Measurements from ENCODE around the gene CKAP5.
"Not testable (repeated sequence)": the region's sequence is repeated elsewhere in the genome, so short reads cannot be mapped to it uniquely, and the experiment has no call there.

CKAP5 gene

DNA sequence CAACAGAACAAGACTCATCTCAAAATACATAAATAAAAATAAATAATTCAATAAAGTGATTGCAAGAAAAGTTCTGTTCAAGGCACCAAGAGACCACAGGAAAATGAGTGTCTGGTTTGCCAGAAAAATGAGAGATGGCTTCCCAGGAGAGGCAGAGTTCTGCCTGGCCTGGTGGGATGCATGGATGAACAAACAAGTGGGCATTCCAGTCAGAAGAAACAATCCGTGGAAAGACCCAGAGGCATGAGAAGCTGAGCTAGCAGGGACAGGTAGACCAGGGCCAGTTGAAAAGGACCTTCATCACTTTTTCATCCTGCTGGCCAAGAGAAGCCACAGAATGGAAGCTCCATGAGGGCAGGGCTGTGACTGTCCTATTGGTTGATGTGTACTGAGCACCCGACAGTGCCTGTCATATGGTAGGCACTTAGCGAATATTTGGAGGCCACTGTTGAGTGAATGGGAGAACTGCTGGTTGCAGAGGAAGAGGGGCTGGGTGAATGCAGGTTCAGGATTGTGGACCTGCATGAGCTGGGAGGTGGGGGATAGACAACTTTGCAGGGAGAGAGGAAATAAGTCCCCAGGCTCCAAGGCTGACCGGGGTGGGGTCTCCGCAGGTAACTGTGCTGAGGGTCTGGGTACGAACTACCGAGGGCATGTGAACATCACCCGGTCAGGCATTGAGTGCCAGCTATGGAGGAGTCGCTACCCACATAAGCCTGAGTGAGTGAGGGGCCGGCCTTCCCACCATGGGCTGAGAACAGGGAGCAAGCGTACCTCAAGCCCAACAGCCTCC is 123.3 kb downstream of the CKAP5 start:
- TF ChIP-seq POLR2A (IDR thresholded peaks at IDR 0.05; ENCODE audit: low read depth, low read length) (no peak), POLR2AphosphoS5 (IDR thresholded peaks at IDR 0.05; ENCODE audit: low read depth, low read length) (no peak), TAF1 (IDR thresholded peaks at IDR 0.05; ENCODE audit: borderline replicate concordance, low read depth, low read length) (no peak)
- DNase-seq (ENCODE audit: insufficient read length) (no peak), FAIRE-seq (no peak)

DNA sequence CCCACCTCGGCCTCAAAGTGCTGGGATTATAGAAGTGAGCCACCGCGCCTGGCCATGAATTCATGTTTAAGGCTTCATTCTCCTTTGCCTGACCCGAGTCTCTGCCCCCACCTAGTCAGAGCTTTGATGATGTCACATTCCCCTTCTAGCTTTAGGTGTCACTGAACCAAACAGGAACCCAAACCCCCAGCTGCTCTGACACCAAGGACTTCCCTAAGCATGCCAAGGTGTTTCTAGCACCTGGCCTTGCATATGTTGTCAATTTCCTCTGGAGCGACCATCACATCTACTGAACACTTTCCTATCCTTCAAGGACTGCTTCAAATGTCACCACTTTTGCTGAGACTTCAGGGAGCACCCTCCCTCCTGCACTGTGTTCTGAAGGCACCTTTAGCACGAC is 124.8 kb downstream of the CKAP5 start:
- FAIRE-seq, result no peak
- no peak for TF ChIP-seq POLR2A (IDR thresholded peaks at IDR 0.05; ENCODE audit: low read depth, low read length)
- no peak for TF ChIP-seq TAF1 (IDR thresholded peaks at IDR 0.05; ENCODE audit: borderline replicate concordance, low read depth, low read length)
- TF ChIP-seq POLR2AphosphoS5 (IDR thresholded peaks at IDR 0.05; ENCODE audit: low read depth, low read length), result no peak
- no peak for DNase-seq (ENCODE audit: insufficient read length)

GRCh38 chr11:46719543-46720218 is 126.4 kb downstream of the CKAP5 start:
- no peak for TF ChIP-seq TAF1 (IDR thresholded peaks at IDR 0.05; ENCODE audit: borderline replicate concordance, low read depth, low read length)
- TF ChIP-seq POLR2AphosphoS5 (IDR thresholded peaks at IDR 0.05; ENCODE audit: low read depth, low read length), result no peak
- TF ChIP-seq POLR2A (IDR thresholded peaks at IDR 0.05; ENCODE audit: low read depth, low read length), result no peak
- DNase-seq (ENCODE audit: insufficient read length), result no peak
- no peak for FAIRE-seq

- DNase-seq (ENCODE audit: insufficient read length) (no peak), FAIRE-seq (no peak)
- TF ChIP-seq POLR2AphosphoS5 (IDR thresholded peaks at IDR 0.05; ENCODE audit: low read depth, low read length), result no peak
- no peak for TF ChIP-seq POLR2A (IDR thresholded peaks at IDR 0.05; ENCODE audit: low read depth, low read length)
- TF ChIP-seq TAF1 (IDR thresholded peaks at IDR 0.05; ENCODE audit: borderline replicate concordance, low read depth, low read length), result no peak
Measured at GRCh38 chr11:46719048-46719542, 127.0 kb downstream of the CKAP5 start, which contains the start of gene F2. TSS of gene F2 (plus strand) at chr11:46719213. CDS start at chr11:46719236, 23 bp downstream.

DNA sequence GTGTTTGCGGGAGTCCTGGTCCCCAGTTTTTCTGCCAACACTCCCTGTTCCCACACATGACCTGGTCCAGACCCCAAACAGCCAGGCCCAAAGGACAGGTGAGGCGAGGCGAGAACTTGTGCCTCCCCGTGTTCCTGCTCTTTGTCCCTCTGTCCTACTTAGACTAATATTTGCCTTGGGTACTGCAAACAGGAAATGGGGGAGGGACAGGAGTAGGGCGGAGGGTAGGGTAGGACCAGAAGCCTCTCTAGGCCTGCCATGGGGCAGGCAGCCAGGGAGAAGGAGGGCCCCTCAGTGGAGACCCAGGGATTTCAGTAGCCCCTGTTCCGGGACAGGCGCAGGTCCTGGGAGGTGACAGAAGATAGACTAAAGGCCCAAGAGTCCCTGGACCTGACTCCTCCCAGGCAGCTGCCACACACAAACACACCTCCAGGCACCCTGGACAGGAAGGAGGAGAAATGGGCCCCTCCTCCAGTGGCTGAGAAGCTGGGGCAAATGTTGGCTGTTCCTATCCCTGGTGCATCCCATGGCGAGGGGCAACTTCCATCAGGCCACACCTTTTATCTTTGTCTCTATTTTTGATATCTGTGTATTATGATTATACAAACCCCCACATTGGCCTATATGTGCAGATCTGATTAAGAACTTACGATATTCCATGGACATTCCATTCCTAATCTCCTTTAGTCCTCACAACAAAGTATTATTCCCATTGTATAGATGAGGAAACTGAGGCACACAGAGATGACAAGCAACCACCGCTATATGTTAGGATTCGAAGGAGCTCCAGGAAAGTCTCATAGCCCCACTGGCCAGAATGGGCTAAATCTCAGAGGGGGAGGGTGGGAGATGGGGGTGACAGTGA is 127.7 kb downstream of the CKAP5 start:
- no peak for FAIRE-seq
- no peak for TF ChIP-seq POLR2AphosphoS5 (IDR thresholded peaks at IDR 0.05; ENCODE audit: low read depth, low read length)
- TF ChIP-seq TAF1 (IDR thresholded peaks at IDR 0.05; ENCODE audit: borderline replicate concordance, low read depth, low read length), result no peak
- no peak for TF ChIP-seq POLR2A (IDR thresholded peaks at IDR 0.05; ENCODE audit: low read depth, low read length)
- no peak for DNase-seq (ENCODE audit: insufficient read length)

GRCh38 chr11:46717825-46718154 is 128.3 kb downstream of the CKAP5 start:
- not testable (repeated sequence) for FAIRE-seq; DNase-seq (ENCODE audit: insufficient read length)

GRCh38 chr11:46712874-46713576 is 133.1 kb downstream of the CKAP5 start:
- TF ChIP-seq TAF1 (IDR thresholded peaks at IDR 0.05; ENCODE audit: borderline replicate concordance, low read depth, low read length) (no peak), POLR2AphosphoS5 (IDR thresholded peaks at IDR 0.05; ENCODE audit: low read depth, low read length) (no peak), POLR2A (IDR thresholded peaks at IDR 0.05; ENCODE audit: low read depth, low read length) (no peak)
- DNase-seq (ENCODE audit: insufficient read length), result no peak
- FAIRE-seq, result no peak

GRCh38 chr11:46711303-46711702 is 134.8 kb downstream of the CKAP5 start:
- no peak for DNase-seq (ENCODE audit: insufficient read length)
- no peak for FAIRE-seq
- TF ChIP-seq POLR2AphosphoS5 (IDR thresholded peaks at IDR 0.05; ENCODE audit: low read depth, low read length) (no peak), POLR2A (IDR thresholded peaks at IDR 0.05; ENCODE audit: low read depth, low read length) (no peak), TAF1 (IDR thresholded peaks at IDR 0.05; ENCODE audit: borderline replicate concordance, low read depth, low read length) (no peak)

DNA sequence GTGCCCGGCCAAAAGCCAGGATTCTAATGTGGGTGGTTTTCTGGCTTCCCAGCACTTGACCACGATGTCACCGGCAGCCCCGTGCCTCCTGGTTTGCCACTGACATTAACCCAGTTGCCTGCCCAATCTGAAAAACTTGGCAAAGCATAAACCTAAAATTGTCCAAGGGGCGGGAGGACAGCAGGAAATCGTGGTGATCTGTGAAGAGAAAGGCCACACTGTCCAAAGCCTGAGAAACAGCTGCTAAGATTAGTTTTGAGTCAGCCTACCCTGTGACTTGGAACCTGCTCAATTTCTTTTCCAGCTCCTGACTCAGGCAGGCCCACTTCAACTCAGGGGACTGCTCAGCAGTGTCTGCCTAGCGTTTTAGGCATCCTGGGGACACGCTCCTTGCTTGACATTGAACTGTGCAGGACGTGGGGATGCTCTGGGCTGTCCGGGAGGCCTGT is 135.2 kb downstream of the CKAP5 start:
- DNase-seq (ENCODE audit: insufficient read length), result no peak
- no peak for FAIRE-seq
- TF ChIP-seq POLR2AphosphoS5 (IDR thresholded peaks at IDR 0.05; ENCODE audit: low read depth, low read length) (no peak), TAF1 (IDR thresholded peaks at IDR 0.05; ENCODE audit: borderline replicate concordance, low read depth, low read length) (no peak), POLR2A (IDR thresholded peaks at IDR 0.05; ENCODE audit: low read depth, low read length) (no peak)

DNA sequence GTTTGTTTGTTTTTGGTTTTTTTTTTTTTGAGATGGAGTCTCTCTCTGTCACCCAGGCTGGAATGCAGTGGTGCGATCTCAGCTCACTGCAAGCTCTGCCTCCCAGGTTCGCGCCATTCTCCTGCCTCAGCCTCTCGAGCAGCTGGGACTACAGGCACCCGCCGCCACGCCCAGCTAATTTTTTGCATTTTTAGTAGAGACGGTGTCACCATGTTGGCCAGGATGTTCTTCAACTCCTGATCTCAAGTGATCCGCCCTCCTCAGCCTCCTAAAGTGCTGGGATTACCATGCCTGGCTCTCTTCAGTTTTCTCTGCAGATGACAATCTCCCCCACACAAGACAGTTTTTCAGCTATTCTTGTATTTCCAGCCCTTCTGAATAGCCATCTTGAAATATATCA is 136.7 kb downstream of the CKAP5 start:
- not testable (repeated sequence) for DNase-seq (ENCODE audit: insufficient read length); FAIRE-seq

DNA sequence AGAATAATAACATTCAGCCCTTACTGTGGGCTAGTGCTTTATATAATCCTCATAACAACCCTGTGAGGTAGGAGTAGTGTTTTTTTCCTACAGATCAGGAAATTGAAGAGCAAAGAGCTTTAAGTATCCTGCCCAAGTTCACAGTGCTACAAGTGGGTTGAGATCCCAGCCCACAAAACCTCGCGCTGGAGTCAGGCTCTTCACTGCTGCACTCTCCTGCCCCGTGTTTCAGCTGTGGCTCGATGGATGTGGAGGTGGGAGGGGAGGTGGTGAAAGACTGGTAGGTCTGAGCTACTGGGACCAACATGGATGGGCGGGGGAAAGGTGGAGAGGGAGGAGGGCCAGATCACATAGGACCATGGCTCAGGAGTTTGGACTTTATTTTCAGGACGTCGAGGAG is 139.2 kb downstream of the CKAP5 start:
- FAIRE-seq (no peak), DNase-seq (ENCODE audit: insufficient read length) (no peak)
- no peak for TF ChIP-seq POLR2A (IDR thresholded peaks at IDR 0.05; ENCODE audit: low read depth, low read length)
- TF ChIP-seq POLR2AphosphoS5 (IDR thresholded peaks at IDR 0.05; ENCODE audit: low read depth, low read length), result no peak; the same call in 1 of the 2 replicates
- TF ChIP-seq TAF1 (IDR thresholded peaks at IDR 0.05; ENCODE audit: borderline replicate concordance, low read depth, low read length), result no peak
